HEK293 (cell line): ENCODE data around the gene CATSPER3.

ENCODE experiments used
- EGR2 ChIP-seq: fragments of 450-650 bp; formaldehyde crosslinking; IDR thresholded peaks from 2 replicates; pipeline ENCODE4 v1.5.1; 2016; ENCODE audit warnings: low read depth, missing biosample characterization, missing genetic modification characterization
- KLF1 ChIP-seq: fragments of 450-650 bp; formaldehyde crosslinking; IDR thresholded peaks from 2 replicates; pipeline ENCODE4 v1.5.1; 2016; ENCODE audit warnings: missing biosample characterization, missing genetic modification characterization
- MEIS1 ChIP-seq: sonication (generic); formaldehyde crosslinking; IDR thresholded peaks from 2 replicates; pipeline ENCODE4 v1.8.1; 2022; ENCODE audit warnings: missing genetic modification reagents, mild to moderate bottlenecking, borderline replicate concordance
- OVOL3 ChIP-seq: fragments of 450-650 bp; formaldehyde crosslinking; IDR thresholded peaks from 2 replicates; pipeline ENCODE4 v1.5.1; 2016; ENCODE audit warnings: missing biosample characterization, missing genetic modification characterization
- YY1 ChIP-seq: fragments of 450-650 bp; formaldehyde crosslinking; IDR thresholded peaks from 2 replicates; pipeline ENCODE4 v1.5.1; 2018; ENCODE audit warnings: missing biosample characterization, missing genetic modification characterization
- ZBTB26 ChIP-seq: fragments of 450-650 bp; formaldehyde crosslinking; optimal IDR thresholded peaks from 2 replicates; pipeline ENCODE3; 2016; ENCODE audit warnings: missing biosample characterization, mild to moderate bottlenecking, missing genetic modification characterization
- ZBTB8A ChIP-seq: fragments of 450-650 bp; formaldehyde crosslinking; IDR thresholded peaks from 2 replicates; pipeline ENCODE4 v1.5.1; 2016; ENCODE audit warnings: missing biosample characterization, missing genetic modification characterization
- ZNF114 ChIP-seq: fragments of 450-650 bp; formaldehyde crosslinking; IDR thresholded peaks from 2 replicates; pipeline ENCODE4 v1.5.0; 2017; ENCODE audit warnings: missing biosample characterization, missing genetic modification characterization
- ZNF184 ChIP-seq: fragments of 450-650 bp; IDR thresholded peaks from 2 replicates; pipeline ENCODE4 v1.5.1; 2018; ENCODE audit warnings: missing biosample characterization, mild to moderate bottlenecking, missing genetic modification characterization
- ZNF274 ChIP-seq, 2 experiments: fragments of 200-500 bp in 1 of 2; fragments of 450-650 bp in 1 of 2; sonication (Bioruptor generic) in 1 of 2; formaldehyde crosslinking in 1 of 2; IDR thresholded peaks; 2 replicates each; pipeline versions ENCODE4 v1.5.1 to v1.6.1; 2014 to 2016; ENCODE audit warnings: borderline replicate concordance in 1 of 2, inconsistent platforms in 1 of 2, low read length in 1 of 2, missing biosample characterization in 1 of 2, missing genetic modification characterization in 1 of 2
- ZNF324 ChIP-seq: fragments of 450-650 bp; formaldehyde crosslinking; IDR thresholded peaks from 2 replicates; pipeline ENCODE4 v1.5.1; 2016; ENCODE audit warnings: missing biosample characterization, missing genetic modification characterization
- ZNF394 ChIP-seq: fragments of 450-650 bp; formaldehyde crosslinking; IDR thresholded peaks from 2 replicates; pipeline ENCODE4 v1.5.1; 2016; ENCODE audit warnings: missing biosample characterization, missing genetic modification characterization, mild to moderate bottlenecking, moderate library complexity, borderline replicate concordance
- ZNF558 ChIP-seq: fragments of 450-650 bp; formaldehyde crosslinking; IDR thresholded peaks from 2 replicates; pipeline ENCODE4 v1.5.1; 2016; ENCODE audit warnings: missing biosample characterization, missing genetic modification characterization
- ZNF621 ChIP-seq: fragments of 450-650 bp; formaldehyde crosslinking; IDR thresholded peaks from 2 replicates; pipeline ENCODE4 v1.5.1; 2017; ENCODE audit warnings: missing biosample characterization, missing genetic modification characterization
- ZNF645 ChIP-seq: fragments of 450-650 bp; formaldehyde crosslinking; IDR thresholded peaks from 2 replicates; pipeline ENCODE4; 2016; ENCODE audit warnings: missing biosample characterization, missing genetic modification characterization
- ZNF654 ChIP-seq: fragments of 450-650 bp; formaldehyde crosslinking; IDR thresholded peaks from 2 replicates; pipeline ENCODE4 v1.5.1; 2016; ENCODE audit warnings: low read depth, missing biosample characterization, missing genetic modification characterization
- ZNF670 ChIP-seq: fragments of 450-650 bp; formaldehyde crosslinking; IDR thresholded peaks from 2 replicates; pipeline ENCODE4 v1.5.1; 2016; ENCODE audit warnings: missing biosample characterization, missing genetic modification characterization, low read depth
- ZNF747 ChIP-seq: fragments of 450-650 bp; formaldehyde crosslinking; IDR thresholded peaks from 2 replicates; pipeline ENCODE4 v1.5.1; 2016; ENCODE audit warnings: missing biosample characterization, missing genetic modification characterization
- ZNF777 ChIP-seq: fragments of 450-650 bp; formaldehyde crosslinking; IDR thresholded peaks from 2 replicates; pipeline ENCODE4 v1.5.1; 2017; ENCODE audit warnings: missing biosample characterization, missing genetic modification characterization, borderline replicate concordance
- ZNF837 ChIP-seq: fragments of 450-650 bp; formaldehyde crosslinking; IDR thresholded peaks from 2 replicates; pipeline ENCODE4 v1.5.1; 2016; ENCODE audit warnings: missing biosample characterization, missing genetic modification characterization
- TF ChIP-seq, protein P1 (sequence below): fragments of 450-650 bp; formaldehyde crosslinking; IDR thresholded peaks from 2 replicates; pipeline ENCODE4 v1.5.1; 2016; ENCODE audit warnings: missing biosample characterization, missing genetic modification characterization
- TF ChIP-seq, protein P2 (sequence below): fragments of 450-650 bp; formaldehyde crosslinking; IDR thresholded peaks from 2 replicates; pipeline ENCODE4 v1.5.1; 2017; ENCODE audit warnings: missing biosample characterization, missing genetic modification characterization
- TF ChIP-seq, protein P3 (sequence below): fragments of 450-650 bp; formaldehyde crosslinking; IDR thresholded peaks from 2 replicates; pipeline ENCODE4 v1.5.1; 2017; ENCODE audit warnings: missing biosample characterization, missing genetic modification characterization
- TF ChIP-seq, protein P4 (sequence below): fragments of 450-650 bp; formaldehyde crosslinking; IDR thresholded peaks from 2 replicates; pipeline ENCODE4 v1.5.1; 2016; ENCODE audit warnings: missing biosample characterization, missing genetic modification characterization
- TF ChIP-seq, protein P5 (sequence below): fragments of 450-650 bp; formaldehyde crosslinking; IDR thresholded peaks from 2 replicates; pipeline ENCODE4 v1.5.1; 2016; ENCODE audit warnings: missing biosample characterization, missing genetic modification characterization

The CATSPER3 gene

DNA sequence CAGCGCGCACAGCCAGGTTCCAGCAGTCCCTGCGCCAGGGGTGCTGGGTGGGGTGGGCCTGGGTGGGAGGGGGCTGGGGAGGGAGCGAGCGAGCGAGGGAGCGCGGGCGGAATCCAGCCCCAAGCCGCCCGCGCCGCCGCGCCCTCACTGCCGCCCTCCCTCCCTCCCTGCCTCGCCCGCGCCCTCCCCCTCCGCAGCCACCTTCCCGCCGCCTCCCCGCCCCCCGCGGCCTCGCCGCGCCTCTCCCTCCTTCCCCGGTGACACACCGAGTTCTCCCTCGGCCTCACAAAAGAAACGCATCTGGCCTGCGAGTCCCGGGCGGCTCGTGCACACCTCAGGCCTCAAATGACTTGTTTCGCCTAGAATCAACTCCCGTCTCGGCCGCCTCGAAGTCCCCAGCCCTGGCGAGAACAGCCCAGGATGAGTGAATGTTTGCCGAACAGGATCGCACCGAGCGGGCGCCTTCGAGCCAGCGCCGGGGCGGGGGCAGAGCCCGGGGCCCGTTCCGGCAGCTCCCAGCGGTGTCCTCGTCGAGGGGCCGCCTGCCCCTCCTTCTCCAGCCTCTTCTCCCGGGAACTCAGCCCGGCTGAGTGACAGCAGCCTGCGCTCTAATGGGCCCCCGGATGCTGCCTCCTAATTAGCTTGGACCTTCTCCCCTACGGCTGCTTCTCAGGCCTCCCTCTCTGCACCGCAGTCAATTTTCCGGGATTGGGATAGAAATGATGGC is 66.7 kb downstream of the CATSPER3 start (continued):
- TF ChIP-seq, protein P1, sequence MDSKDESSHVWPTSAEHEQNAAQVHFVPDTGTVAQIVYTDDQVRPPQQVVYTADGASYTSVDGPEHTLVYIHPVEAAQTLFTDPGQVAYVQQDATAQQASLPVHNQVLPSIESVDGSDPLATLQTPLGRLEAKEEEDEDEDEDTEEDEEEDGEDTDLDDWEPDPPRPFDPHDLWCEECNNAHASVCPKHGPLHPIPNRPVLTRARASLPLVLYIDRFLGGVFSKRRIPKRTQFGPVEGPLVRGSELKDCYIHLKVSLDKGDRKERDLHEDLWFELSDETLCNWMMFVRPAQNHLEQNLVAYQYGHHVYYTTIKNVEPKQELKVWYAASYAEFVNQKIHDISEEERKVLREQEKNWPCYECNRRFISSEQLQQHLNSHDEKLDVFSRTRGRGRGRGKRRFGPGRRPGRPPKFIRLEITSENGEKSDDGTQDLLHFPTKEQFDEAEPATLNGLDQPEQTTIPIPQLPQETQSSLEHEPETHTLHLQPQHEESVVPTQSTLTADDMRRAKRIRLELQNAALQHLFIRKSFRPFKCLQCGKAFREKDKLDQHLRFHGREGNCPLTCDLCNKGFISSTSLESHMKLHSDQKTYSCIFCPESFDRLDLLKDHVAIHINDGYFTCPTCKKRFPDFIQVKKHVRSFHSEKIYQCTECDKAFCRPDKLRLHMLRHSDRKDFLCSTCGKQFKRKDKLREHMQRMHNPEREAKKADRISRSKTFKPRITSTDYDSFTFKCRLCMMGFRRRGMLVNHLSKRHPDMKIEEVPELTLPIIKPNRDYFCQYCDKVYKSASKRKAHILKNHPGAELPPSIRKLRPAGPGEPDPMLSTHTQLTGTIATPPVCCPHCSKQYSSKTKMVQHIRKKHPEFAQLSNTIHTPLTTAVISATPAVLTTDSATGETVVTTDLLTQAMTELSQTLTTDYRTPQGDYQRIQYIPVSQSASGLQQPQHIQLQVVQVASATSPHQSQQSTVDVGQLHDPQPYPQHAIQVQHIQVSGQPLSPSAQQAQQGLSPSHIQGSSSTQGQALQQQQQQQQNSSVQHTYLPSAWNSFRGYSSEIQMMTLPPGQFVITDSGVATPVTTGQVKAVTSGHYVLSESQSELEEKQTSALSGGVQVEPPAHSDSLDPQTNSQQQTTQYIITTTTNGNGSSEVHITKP (tag by site-specific recombination) = peak; percentile 54
- no peak for TF ChIP-seq ZNF747 (tag by site-specific recombination)
- TF ChIP-seq ZNF394 (tag by site-specific recombination) = peak; percentile 40; the same call in 1 of the 2 replicates
- peak; percentile 83 for TF ChIP-seq ZBTB26 (tag by site-specific recombination)
- TF ChIP-seq YY1 = no peak
- no peak for TF ChIP-seq ZNF837 (tag by site-specific recombination)
- no peak for TF ChIP-seq ZNF670
- peak; percentile 34; the same call in 1 of the 2 replicates for TF ChIP-seq ZNF184 (tag by site-specific recombination)
- no peak for TF ChIP-seq OVOL3 (tag by site-specific recombination)
- TF ChIP-seq ZNF777 (tag by site-specific recombination) = peak; percentile 82; the same call in 1 of the 2 replicates
- no peak for TF ChIP-seq ZNF558 (tag by site-specific recombination)
- no peak for TF ChIP-seq ZNF654
- TF ChIP-seq KLF1 (tag by site-specific recombination) = peak; percentile 53; the same call in 1 of the 2 replicates
- TF ChIP-seq ZNF274 (IDR thresholded peaks at IDR 0.05; ENCODE audit: low read length) = no peak
- TF ChIP-seq ZNF274 (tag by site-specific recombination; IDR thresholded peaks at IDR 0.05; ENCODE audit: borderline replicate concordance) = no peak
- TF ChIP-seq, protein P2, sequence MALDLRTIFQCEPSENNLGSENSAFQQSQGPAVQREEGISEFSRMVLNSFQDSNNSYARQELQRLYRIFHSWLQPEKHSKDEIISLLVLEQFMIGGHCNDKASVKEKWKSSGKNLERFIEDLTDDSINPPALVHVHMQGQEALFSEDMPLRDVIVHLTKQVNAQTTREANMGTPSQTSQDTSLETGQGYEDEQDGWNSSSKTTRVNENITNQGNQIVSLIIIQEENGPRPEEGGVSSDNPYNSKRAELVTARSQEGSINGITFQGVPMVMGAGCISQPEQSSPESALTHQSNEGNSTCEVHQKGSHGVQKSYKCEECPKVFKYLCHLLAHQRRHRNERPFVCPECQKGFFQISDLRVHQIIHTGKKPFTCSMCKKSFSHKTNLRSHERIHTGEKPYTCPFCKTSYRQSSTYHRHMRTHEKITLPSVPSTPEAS (tag by site-specific recombination) = no peak
- TF ChIP-seq, protein P3, sequence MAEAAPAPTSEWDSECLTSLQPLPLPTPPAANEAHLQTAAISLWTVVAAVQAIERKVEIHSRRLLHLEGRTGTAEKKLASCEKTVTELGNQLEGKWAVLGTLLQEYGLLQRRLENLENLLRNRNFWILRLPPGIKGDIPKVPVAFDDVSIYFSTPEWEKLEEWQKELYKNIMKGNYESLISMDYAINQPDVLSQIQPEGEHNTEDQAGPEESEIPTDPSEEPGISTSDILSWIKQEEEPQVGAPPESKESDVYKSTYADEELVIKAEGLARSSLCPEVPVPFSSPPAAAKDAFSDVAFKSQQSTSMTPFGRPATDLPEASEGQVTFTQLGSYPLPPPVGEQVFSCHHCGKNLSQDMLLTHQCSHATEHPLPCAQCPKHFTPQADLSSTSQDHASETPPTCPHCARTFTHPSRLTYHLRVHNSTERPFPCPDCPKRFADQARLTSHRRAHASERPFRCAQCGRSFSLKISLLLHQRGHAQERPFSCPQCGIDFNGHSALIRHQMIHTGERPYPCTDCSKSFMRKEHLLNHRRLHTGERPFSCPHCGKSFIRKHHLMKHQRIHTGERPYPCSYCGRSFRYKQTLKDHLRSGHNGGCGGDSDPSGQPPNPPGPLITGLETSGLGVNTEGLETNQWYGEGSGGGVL = peak; percentile 93
- TF ChIP-seq ZNF645 (tag by site-specific recombination) = no peak
- TF ChIP-seq ZBTB8A (tag by site-specific recombination) = peak; percentile 94
- no peak for TF ChIP-seq ZNF114
- TF ChIP-seq MEIS1 (CRISPR knock-in tag) = no peak
- TF ChIP-seq, protein P4, sequence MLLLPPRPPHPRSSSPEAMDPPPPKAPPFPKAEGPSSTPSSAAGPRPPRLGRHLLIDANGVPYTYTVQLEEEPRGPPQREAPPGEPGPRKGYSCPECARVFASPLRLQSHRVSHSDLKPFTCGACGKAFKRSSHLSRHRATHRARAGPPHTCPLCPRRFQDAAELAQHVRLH = peak; percentile 36; the same call in 1 of the 2 replicates
- TF ChIP-seq EGR2 (tag by site-specific recombination) = peak; percentile 58
- no peak for TF ChIP-seq ZNF621
- TF ChIP-seq, protein P5, sequence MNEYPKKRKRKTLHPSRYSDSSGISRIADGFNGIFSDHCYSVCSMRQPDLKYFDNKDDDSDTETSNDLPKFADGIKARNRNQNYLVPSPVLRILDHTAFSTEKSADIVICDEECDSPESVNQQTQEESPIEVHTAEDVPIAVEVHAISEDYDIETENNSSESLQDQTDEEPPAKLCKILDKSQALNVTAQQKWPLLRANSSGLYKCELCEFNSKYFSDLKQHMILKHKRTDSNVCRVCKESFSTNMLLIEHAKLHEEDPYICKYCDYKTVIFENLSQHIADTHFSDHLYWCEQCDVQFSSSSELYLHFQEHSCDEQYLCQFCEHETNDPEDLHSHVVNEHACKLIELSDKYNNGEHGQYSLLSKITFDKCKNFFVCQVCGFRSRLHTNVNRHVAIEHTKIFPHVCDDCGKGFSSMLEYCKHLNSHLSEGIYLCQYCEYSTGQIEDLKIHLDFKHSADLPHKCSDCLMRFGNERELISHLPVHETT (tag by site-specific recombination) = no peak; the same call in 1 of the 2 replicates
- TF ChIP-seq ZNF324 (tag by site-specific recombination) = peak; percentile 65; the same call in 1 of the 2 replicates
